DND-41 (cell line): ENCODE results near the gene HAUS6.

Source experiments
- CTCF ChIP-seq: IDR thresholded peaks from 2 replicates; pipeline ENCODE4 v1.5.1; 2012; ENCODE audit warnings: borderline replicate concordance, low read length, moderate library complexity, mild to moderate bottlenecking; ENCODE audit not compliant: poor library complexity, severe bottlenecking; ENCODE audit errors: extremely low read depth
- EZH2 ChIP-seq: IDR thresholded peaks from 3 replicates; pipeline ENCODE4 v1.6.1; 2012; ENCODE audit warnings: borderline replicate concordance, low read depth, mild to moderate bottlenecking, moderate library complexity, low read length, inconsistent platforms; ENCODE audit not compliant: severe bottlenecking

DNA sequence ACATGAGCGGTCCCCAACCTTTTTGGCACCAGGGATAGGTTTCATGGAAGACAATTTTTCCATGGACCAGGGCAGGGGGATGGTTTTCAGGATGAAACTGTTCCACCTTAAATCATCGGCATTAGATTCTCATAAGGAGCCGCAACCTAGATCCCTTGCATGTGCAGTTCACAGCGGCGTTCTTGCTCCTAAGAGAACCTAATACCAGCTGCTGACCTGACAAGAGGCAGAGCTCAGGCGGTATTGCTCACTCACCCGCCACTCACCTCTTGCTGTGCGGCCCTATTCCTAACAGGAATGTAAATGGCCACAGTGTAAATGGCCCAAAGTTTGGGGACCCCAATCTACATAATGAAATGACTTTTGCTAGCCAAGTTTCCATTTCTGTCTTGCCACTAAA lies 27.7 kb upstream of the HAUS6 start:
- TF ChIP-seq CTCF: no peak
- TF ChIP-seq EZH2: no peak
